AG04449 (cell line): ENCODE results near the gene PABPN1.

Experiments used
- CTCF ChIA-PET: fragments of 350-600 bp; formaldehyde crosslinking; extraction: SDS; loops from one replicate; lab custom pipeline; 2021; ENCODE audit warnings: antibody characterized with exemption; lab: Yijun Ruan, JAX
- POLR2A ChIA-PET: fragments of 400-600, 350-600 bp; formaldehyde crosslinking; extraction: SDS; loops from one replicate; lab custom pipeline; 2020; ENCODE audit warnings: antibody characterized with exemption, inconsistent platforms; lab: Yijun Ruan, JAX
- DNase-seq: peaks from one replicate; pipeline ENCODE4 v3.0.0-alpha.2; 2010; ENCODE audit warnings: low read depth, low spot score
- H3K4me3 ChIP-seq: 2 replicates; pipeline ENCODE4 v1.5.1; 2011; ENCODE audit warnings: low read depth, mild to moderate bottlenecking, control low read depth, low read length
- CTCF ChIP-seq: IDR thresholded peaks from one replicate; pipeline ENCODE4 v1.5.1; 2011; ENCODE audit warnings: mild to moderate bottlenecking, moderate library complexity, low read length, control low read depth, inconsistent platforms; ENCODE audit not compliant: insufficient read depth; ENCODE audit errors: missing control alignments

The PABPN1 gene

GRCh38 chr14:23285530-23286019 lies 35.7 kb upstream of the PABPN1 start:
- no peak for TF ChIP-seq CTCF
- ChIA-PET CTCF (interaction anchor here (1.4 to 19.3 kb wide), 3 partner anchors 10 to 36 kb away, joined by 3 to 300 read pairs (median 23); partner anchors contain the start of genes BCL2L2 and PPP1R3E), POLR2A (interaction anchor here (1.6 to 2.5 kb wide), 3 partner anchors 17 to 36 kb away, joined by 4 to 16 read pairs (median 9); partner anchors contain the start of genes BCL2L2, PABPN1 and PPP1R3E)
- peak overlapping the region; percentile 83 for H3K4me3 ChIP-seq
- DNase-seq, result no peak

GRCh38 chr14:23286020-23286901 lies 35.0 kb upstream of the PABPN1 start, which contains the start of gene HOMEZ:
Gene HOMEZ, minus strand, starts transcription at chr14:23286132. Its CDS starts 180 bp downstream, at chr14:23285952.
- DNase-seq, result peak; percentile 81
- ChIA-PET POLR2A (interaction anchor here (1.1 to 2.5 kb wide), 4 partner anchors 11 to 35 kb away, joined by 4 to 16 read pairs (median 6); partner anchors contain the start of genes BCL2L2, PABPN1 and PPP1R3E), CTCF (interaction anchor here (0.8 to 19.3 kb wide), 6 partner anchors 10 to 192 kb away, joined by 3 to 300 read pairs (median 4); partner anchors contain the start of genes BCL2L2 and PPP1R3E)
- peak within 1 kb of the TSS; percentile 83 for H3K4me3 ChIP-seq
- peak; percentile 23 for TF ChIP-seq CTCF

GRCh38 chr14:23286902-23287479 lies 34.3 kb upstream of the PABPN1 start:
- POLR2A ChIA-PET, result interaction anchor here (1.1 to 2.5 kb wide), 4 partner anchors 12 to 34 kb away, joined by 4 to 16 read pairs (median 6); partner anchors contain the start of genes BCL2L2, PABPN1 and PPP1R3E

GRCh38 chr14:23294734-23295561 lies 26.3 kb upstream of the PABPN1 start:
- POLR2A ChIA-PET, result no interaction called here
- CTCF ChIA-PET, result interaction anchor here (0.9 to 20.5 kb wide), 15 partner anchors 6 to 176 kb away, joined by 3 to 300 read pairs (median 4); partner anchors contain the start of genes BCL2L2, CEBPE, HOMEZ and PPP1R3E
- DNase-seq, result no peak
- peak; percentile 61 for TF ChIP-seq CTCF
- H3K4me3 ChIP-seq, result no peak overlapping the region

More at GRCh38 chr14:23286902-23287479, 34.3 kb upstream of the PABPN1 start:
- CTCF ChIA-PET, result interaction anchor here (0.8 to 19.3 kb wide), 5 partner anchors 11 to 191 kb away, joined by 3 to 300 read pairs (median 4); partner anchors contain the start of genes BCL2L2 and PPP1R3E
- H3K4me3 ChIP-seq, result peak overlapping the region; percentile 83
- no peak for DNase-seq
- no peak for TF ChIP-seq CTCF

- POLR2A ChIA-PET, result interaction anchor here (0.8 kb wide), 1 partner anchor 26 kb away, joined by 5 read pairs; no protein-coding TSS in a partner anchor
- no peak for DNase-seq
- no peak for TF ChIP-seq CTCF
- H3K4me3 ChIP-seq, result no peak overlapping the region
- CTCF ChIA-PET, result interaction anchor here (0.7 to 20.5 kb wide), 11 partner anchors 6 to 109 kb away, joined by 3 to 300 read pairs (median 5); partner anchors contain the start of genes BCL2L2, HOMEZ and PPP1R3E
Observed at GRCh38 chr14:23296012-23296777, 25.1 kb upstream of the PABPN1 start.
